Heart left ventricle (tissue), 13 donors: ENCODE results near the gene EXOSC5.

ENCODE experiments used
- POLR2A ChIP-seq, 2 donors: fragments of 450-650 bp; IDR thresholded peaks; one replicate each; pipeline ENCODE4 v1.6.1; 2017; ENCODE audit warnings: antibody characterized with exemption in 2 of 2, mild to moderate bottlenecking in 2 of 2, moderate library complexity in 2 of 2
- TF ChIP-seq, protein P1 (sequence below), 12 donors: fragments of 200-600 bp; sonication (generic) in 4 of 12; IDR thresholded peaks; one replicate each; pipeline versions ENCODE4 v1.5.0 to v1.8.0; 2018 to 2022; ENCODE audit warnings: antibody characterized with exemption in 12 of 12, mild to moderate bottlenecking in 5 of 12
- donor health status: ischemic (EF 13 %, LVEDD 7.1; RV severe dilation, severe dysfunction).
- donor health status: DM: no; HTN: yes; CAD: no.
- donor health status: DM: no; HTN: no; CAD: no.
- donor health status: ischemic (EF 25% LVEDD 6.9; RV normal size, moderate dysfunction).
- donor health status: ischemic (EF 25% LVEDD 5.7; RV mildly dilated, moderate dysfunction).
- donor health status: ischemic (EF 35%, LVEDD 5.7; RV mildly dilated, moderate dysfunction).
- donor health status: nonischemic (EF 11% LVEDD 7.7; RV severe dilation, severe dysfunction).
- donor health status: DM: yes; HTN: yes; CAD: no.
- donor health status: PGD.
- donor health status: ischemic (EF 29% LVEDD 5.4; RV normal size, mild dysfunction).
- donor health status: nonischemic (EF 23%, LVEDD 6.1; RV moderate dilation, normal function).

DNA sequence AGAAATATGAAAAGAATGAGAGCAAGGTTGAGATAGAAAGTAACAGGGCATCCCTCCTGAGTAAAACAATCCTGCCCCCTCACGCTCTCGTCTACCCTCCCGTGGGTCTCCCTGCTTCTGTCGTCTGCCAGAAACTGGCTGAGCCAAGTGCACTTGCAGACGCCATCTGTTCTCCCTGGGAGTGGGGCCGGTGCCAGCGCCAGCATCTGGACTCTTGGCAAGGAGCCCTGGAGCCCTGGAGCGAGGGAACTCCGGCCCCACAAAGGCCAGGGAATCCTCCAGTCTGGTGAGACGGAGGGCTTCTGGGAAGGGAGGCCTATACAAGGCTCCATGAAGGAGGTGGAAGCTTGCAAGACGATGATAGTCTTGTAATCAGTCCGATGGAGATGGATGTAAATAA lies 23.2 kb downstream of the EXOSC5 start:
- TF ChIP-seq, protein P1, sequence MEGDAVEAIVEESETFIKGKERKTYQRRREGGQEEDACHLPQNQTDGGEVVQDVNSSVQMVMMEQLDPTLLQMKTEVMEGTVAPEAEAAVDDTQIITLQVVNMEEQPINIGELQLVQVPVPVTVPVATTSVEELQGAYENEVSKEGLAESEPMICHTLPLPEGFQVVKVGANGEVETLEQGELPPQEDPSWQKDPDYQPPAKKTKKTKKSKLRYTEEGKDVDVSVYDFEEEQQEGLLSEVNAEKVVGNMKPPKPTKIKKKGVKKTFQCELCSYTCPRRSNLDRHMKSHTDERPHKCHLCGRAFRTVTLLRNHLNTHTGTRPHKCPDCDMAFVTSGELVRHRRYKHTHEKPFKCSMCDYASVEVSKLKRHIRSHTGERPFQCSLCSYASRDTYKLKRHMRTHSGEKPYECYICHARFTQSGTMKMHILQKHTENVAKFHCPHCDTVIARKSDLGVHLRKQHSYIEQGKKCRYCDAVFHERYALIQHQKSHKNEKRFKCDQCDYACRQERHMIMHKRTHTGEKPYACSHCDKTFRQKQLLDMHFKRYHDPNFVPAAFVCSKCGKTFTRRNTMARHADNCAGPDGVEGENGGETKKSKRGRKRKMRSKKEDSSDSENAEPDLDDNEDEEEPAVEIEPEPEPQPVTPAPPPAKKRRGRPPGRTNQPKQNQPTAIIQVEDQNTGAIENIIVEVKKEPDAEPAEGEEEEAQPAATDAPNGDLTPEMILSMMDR (IDR thresholded peaks at IDR 0.05) = no peak
- TF ChIP-seq POLR2A (IDR thresholded peaks at IDR 0.05) = no peak
